Measurements from ENCODE around the gene IQGAP2.

GRCh38 chr5:76683816-76684731 lies 281.0 kb downstream of the IQGAP2 start:
- TF ChIP-seq POLR2A (IDR thresholded peaks at IDR 0.05) (no peak), CTCF (IDR thresholded peaks at IDR 0.05) (no peak)

All from testis (tissue), 2 donors.